SU-DHL-6 (cell line): ENCODE measurements around the gene DENND1C.
A peak's percentile ranks its signal among the peaks of the same experiment; 100 is the strongest.

ENCODE experiments used
- H2AFZ ChIP-seq: fragments of 200-600 bp; sonication (generic); 2 replicates; pipeline ENCODE4 v1.6.1; 2014; ENCODE audit warnings: low read depth, mild to moderate bottlenecking, moderate library complexity, mixed read lengths, antibody characterized with exemption, low read length; ENCODE audit not compliant: severe bottlenecking
- H3F3A ChIP-seq: fragments of 200-600 bp; shearing (Covaris generic); 2 replicates; pipeline ENCODE4 v1.6.0; 2016; ENCODE audit warnings: antibody characterized with exemption, mild to moderate bottlenecking; ENCODE audit not compliant: insufficient read depth
- H3K27ac ChIP-seq: fragments of 200-600 bp; sonication (generic); 2 replicates; pipeline ENCODE4 v1.5.1; 2016; ENCODE audit warnings: low read depth, mild to moderate bottlenecking, low read length, moderate library complexity, mixed read lengths
- H3K27me3 ChIP-seq: fragments of 200-600 bp; sonication (generic), shearing (Covaris generic); 2 replicates; pipeline ENCODE4 v1.6.0; 2014; ENCODE audit warnings: mild to moderate bottlenecking, low read length
- H3K36me3 ChIP-seq: fragments of 200-600 bp; sonication (generic); 2 replicates; pipeline ENCODE4 v1.6.1; 2014; ENCODE audit warnings: mild to moderate bottlenecking, low read length, mixed read lengths
- H3K4me2 ChIP-seq: fragments of 300-600, 200-600 bp; shearing (Covaris generic), sonication (generic); 2 replicates; pipeline ENCODE4 v1.6.0; 2014; ENCODE audit warnings: low read length, low read depth, mild to moderate bottlenecking; ENCODE audit not compliant: poor library complexity, severe bottlenecking
- H3K4me3 ChIP-seq: fragments of 200-600 bp; sonication (generic); 2 replicates; pipeline ENCODE4 v1.5.1; 2014; ENCODE audit warnings: antibody characterized with exemption, low read length, mild to moderate bottlenecking, mixed read lengths; ENCODE audit not compliant: insufficient read depth, poor library complexity, severe bottlenecking
- H3K79me2 ChIP-seq: fragments of 200-600 bp; sonication (generic); 2 replicates; pipeline ENCODE4 v1.6.1; 2014; ENCODE audit warnings: mild to moderate bottlenecking, low read length, moderate library complexity; ENCODE audit not compliant: insufficient read depth
- H3K9ac ChIP-seq: fragments of 200-600 bp; sonication (generic); 2 replicates; pipeline ENCODE4 v1.7.0; 2014; ENCODE audit warnings: mild to moderate bottlenecking, low read length
- H3K9me2 ChIP-seq: fragments of 200-600 bp; sonication (generic); replicated peaks from 2 replicates; pipeline ENCODE4 v1.6.1; 2014; ENCODE audit warnings: low read length; ENCODE audit not compliant: insufficient read depth
- H3K9me3 ChIP-seq: fragments of 200-600 bp; sonication (generic); 2 replicates; pipeline ENCODE4 v1.6.1; 2014; ENCODE audit warnings: low read length, mixed read lengths; ENCODE audit not compliant: insufficient read depth
- H4K20me1 ChIP-seq: fragments of 200-600 bp; sonication (generic); 2 replicates; pipeline ENCODE4 v1.6.1; 2014; ENCODE audit warnings: low read depth, mild to moderate bottlenecking, antibody characterized with exemption, low read length, moderate library complexity, mixed read lengths
- CTCF ChIP-seq: fragments of 200-600 bp; sonication (generic); IDR thresholded peaks from one replicate; pipeline ENCODE4 v1.5.1; 2017; ENCODE audit warnings: antibody characterized with exemption, mild to moderate bottlenecking, low read length, moderate library complexity; ENCODE audit not compliant: insufficient read depth, poor library complexity, severe bottlenecking
- EZH2phosphoT487 ChIP-seq: fragments of 200-600 bp; sonication (generic), shearing (Covaris generic); conservative IDR thresholded peaks from 2 replicates; pipeline ENCODE4 v1.6.1; 2018; ENCODE audit warnings: mild to moderate bottlenecking, antibody characterized with exemption, low read length, moderate library complexity, mixed read lengths

DENND1C gene

GRCh38 chr19:6503407-6504201 lies 22.0 kb upstream of the DENND1C start:
- no peak overlapping the region for H3K4me3 ChIP-seq
- H3F3A ChIP-seq: no peaks in the 10 kb centered on the region
- H3K9me2 ChIP-seq: no peaks in the 10 kb centered on the region
- no peaks in the 10 kb centered on the region for H3K79me2 ChIP-seq
- no peaks in the 10 kb centered on the region for H3K36me3 ChIP-seq
- no peaks in the 10 kb centered on the region for H4K20me1 ChIP-seq
- no peak overlapping the region for H3K4me2 ChIP-seq
- H3K27me3 ChIP-seq: no peaks in the 10 kb centered on the region
- H2AFZ ChIP-seq: no peak overlapping the region
- TF ChIP-seq CTCF (no peak), EZH2phosphoT487 (no peak)
- H3K9ac ChIP-seq: no peak overlapping the region
- no peaks in the 10 kb centered on the region for H3K9me3 ChIP-seq
- H3K27ac ChIP-seq: no peak overlapping the region

GRCh38 chr19:6501740-6502648 lies 20.4 kb upstream of the DENND1C start, which contains the start of gene TUBB4A:
TSS of gene TUBB4A (minus strand) at chr19:6502309. CDS start at chr19:6502212, 97 bp downstream.
- Histone ChIP-seq H3F3A (no peaks in the 10 kb centered on the region), H3K4me2 (peak within 1 kb of the TSS; percentile 58), H2AFZ (peak within 1 kb of the TSS; percentile 25), H3K27ac (no peak within 1 kb of the TSS), H3K9me3 (no peaks in the 10 kb centered on the region), H3K9ac (peak within 1 kb of the TSS; percentile 34; the same call in 1 of the 2 replicates), H3K4me3 (peak within 1 kb of the TSS; percentile 42), H3K79me2 (no peaks in the 10 kb centered on the region), H3K27me3 (no peaks in the 10 kb centered on the region), H4K20me1 (no peaks in the 10 kb centered on the region), H3K9me2 (no peaks in the 10 kb centered on the region), H3K36me3 (no peaks in the 10 kb centered on the region)
- TF ChIP-seq CTCF (no peak), EZH2phosphoT487 (no peak)

- Histone ChIP-seq H3K36me3 (no peaks in the 10 kb centered on the region), H3K27me3 (no peaks in the 10 kb centered on the region), H3K9me2 (no peaks in the 10 kb centered on the region), H3K4me2 (no peak overlapping the region), H3K27ac (no peak overlapping the region), H4K20me1 (no peaks in the 10 kb centered on the region), H3K9me3 (no peaks in the 10 kb centered on the region), H3F3A (no peaks in the 10 kb centered on the region), H3K79me2 (no peaks in the 10 kb centered on the region), H3K9ac (no peak overlapping the region), H3K4me3 (no peak overlapping the region), H2AFZ (no peak overlapping the region)
- TF ChIP-seq EZH2phosphoT487 (no peak), CTCF (no peak)
These were observed 19.5 kb upstream of the DENND1C start for GRCh38 chr19:6500837-6501739.
